GM12878 (cell line): Measurements from ENCODE around the gene OTOS. TPM values are rescaled to one million over a fixed set of nuclear protein-coding genes. Genes with fewer than 3 reads are reported as not detected.

Experiments
- ATAC-seq: fragments of 200-7000 bp; cut with Tn5 transposase; 3 replicates; pipeline ENCODE4 v1.9.1; 2020; ENCODE audit warnings: mild to moderate bottlenecking, moderate library complexity
- BruUV-seq: library from RNA; stranded (reverse); fragments of 400-500 nt; replicated peaks from 2 replicates; lab custom pipeline; 2021; lab: Mats Ljungman, UMichigan
- CTCF ChIA-PET: fragments of 300-600 bp; sonication (Branson Sonifier 250); formaldehyde crosslinking; extraction: SDS; loops from one replicate; lab custom pipeline; 2021; ENCODE audit warnings: inconsistent platforms; lab: Yijun Ruan, JAX
- POLR2A ChIA-PET: fragments of 350-600 bp; formaldehyde crosslinking; extraction: SDS; loops from one replicate; lab custom pipeline; 2021; ENCODE audit warnings: inconsistent platforms; lab: Charles Lee
- RAD21 ChIA-PET: fragments of 300-600 bp; sonication (Branson Sonifier 250); formaldehyde crosslinking; loops from one replicate; lab custom pipeline; 2023; ENCODE audit warnings: antibody characterized with exemption; ENCODE audit not compliant: unreplicated experiment; lab: Charles Lee
- SMC1A ChIA-PET: fragments of 300-600 bp; sonication (Branson Sonifier 250); formaldehyde crosslinking; loops from one replicate; lab custom pipeline; 2023; ENCODE audit not compliant: unreplicated experiment, uncharacterized antibody; lab: Charles Lee
- DNase-seq: peaks from one replicate; pipeline ENCODE4 v3.0.0-alpha.2; 2011; ENCODE audit warnings: low read depth, low spot score
- FAIRE-seq: peaks from 3 replicates; lab custom pipeline; 2011; peaks lifted over from hg19 to GRCh38; lab: Jason Lieb, UNC
- H2AFZ ChIP-seq: 2 replicates; pipeline ENCODE4 v1.6.0; 2011; ENCODE audit warnings: low read depth, low read length, control low read depth; ENCODE audit not compliant: control insufficient read depth
- H3K27ac ChIP-seq: 2 replicates; pipeline ENCODE4 v1.5.1; 2011; ENCODE audit warnings: control low read depth; ENCODE audit not compliant: control insufficient read depth, insufficient read depth
- H3K27me3 ChIP-seq, 2 experiments: replicated peaks in 1 of 2; 2 replicates each; pipeline versions ENCODE4 v1.6.0 to v1.6.1; 2011; ENCODE audit warnings: low read length in 1 of 2; ENCODE audit not compliant: control insufficient read depth in 2 of 2, insufficient read depth in 2 of 2
- H3K36me3 ChIP-seq, 2 experiments: 2 replicates each; pipeline ENCODE4 v1.5.1; 2011; ENCODE audit warnings: low read length in 1 of 2; ENCODE audit not compliant: control insufficient read depth in 2 of 2, insufficient read depth in 2 of 2
- H3K4me1 ChIP-seq: 2 replicates; pipeline ENCODE4 v1.6.1; 2011; ENCODE audit warnings: mild to moderate bottlenecking, low read length, moderate library complexity, mixed read lengths; ENCODE audit not compliant: control insufficient read depth, insufficient read depth
- H3K4me2 ChIP-seq: 2 replicates; pipeline ENCODE4 v1.6.0; 2011; ENCODE audit warnings: control low read depth; ENCODE audit not compliant: control insufficient read depth, insufficient read depth
- H3K4me3 ChIP-seq: fragments of 200-600 bp; sonication (generic); 2 replicates; pipeline ENCODE4 v1.5.1; 2016
- H3K79me2 ChIP-seq: 2 replicates; pipeline ENCODE4 v1.6.0; 2011; ENCODE audit warnings: low read length; ENCODE audit not compliant: control insufficient read depth, insufficient read depth
- H3K9ac ChIP-seq: 2 replicates; pipeline ENCODE4 v1.8.0; 2011; ENCODE audit warnings: low read length, control low read depth, mixed read lengths; ENCODE audit not compliant: control insufficient read depth, insufficient read depth
- H3K9me3 ChIP-seq: replicated peaks from 3 replicates; pipeline ENCODE4 v1.5.1; 2011; ENCODE audit warnings: mild to moderate bottlenecking, low read length; ENCODE audit not compliant: control insufficient read depth, insufficient read depth
- H4K20me1 ChIP-seq: 2 replicates; pipeline ENCODE4 v1.6.0; 2011; ENCODE audit not compliant: control insufficient read depth, insufficient read depth
- CHD4 ChIP-seq: fragments of 200-600 bp; sonication (generic); IDR thresholded peaks from 2 replicates; pipeline ENCODE4 v1.6.1; 2016; ENCODE audit warnings: mild to moderate bottlenecking
- EED ChIP-seq: sonication (generic); IDR thresholded peaks from 2 replicates; pipeline ENCODE4 v1.6.1; 2016; ENCODE audit warnings: antibody characterized with exemption, low read depth
- EGR1 ChIP-seq, 2 experiments: IDR thresholded peaks; 1 replicate in 1 of 2; 2 replicates in 1 of 2; pipeline ENCODE4 v1.6.1; 2011 to 2012; ENCODE audit warnings: low read depth in 2 of 2, low read length in 2 of 2, borderline replicate concordance in 1 of 2, mild to moderate bottlenecking in 1 of 2, moderate library complexity in 1 of 2
- IRF4 ChIP-seq: IDR thresholded peaks from 2 replicates; pipeline ENCODE4 v1.6.1; 2011; ENCODE audit warnings: low read depth, low read length
- MAX ChIP-seq: IDR thresholded peaks from 2 replicates; pipeline ENCODE4 v1.6.1; 2012; ENCODE audit warnings: low read depth, low read length, improper control_type of control experiment
- MEF2B ChIP-seq: fragments of 450-650 bp; IDR thresholded peaks from 2 replicates; pipeline ENCODE4 v1.6.1; 2018; ENCODE audit warnings: mild to moderate bottlenecking, moderate library complexity; ENCODE audit not compliant: partially characterized antibody, poor library complexity, severe bottlenecking
- NFIC ChIP-seq: IDR thresholded peaks from 2 replicates; pipeline ENCODE4 v1.6.1; 2012; ENCODE audit warnings: low read depth, mild to moderate bottlenecking, inconsistent platforms, low read length, moderate library complexity
- RAD21 ChIP-seq: IDR thresholded peaks from 2 replicates; pipeline ENCODE4 v1.6.1; 2011; ENCODE audit warnings: mild to moderate bottlenecking, low read depth, low read length, moderate library complexity; ENCODE audit not compliant: insufficient read depth
- RELA ChIP-seq: fragments of 450-650 bp; IDR thresholded peaks from 2 replicates; pipeline ENCODE4 v1.8.0; 2014; ENCODE audit warnings: borderline replicate concordance; ENCODE audit not compliant: partially characterized antibody
- SMARCA5 ChIP-seq: fragments of 450-650 bp; IDR thresholded peaks from 2 replicates; pipeline ENCODE4 v1.6.1; 2017; ENCODE audit warnings: mild to moderate bottlenecking
- SREBF1 ChIP-seq: IDR thresholded peaks from 2 replicates; pipeline ENCODE4 v1.6.1; 2012; ENCODE audit warnings: mild to moderate bottlenecking, low read length
- TCF12 ChIP-seq: IDR thresholded peaks from 2 replicates; pipeline ENCODE4 v1.6.1; 2011; ENCODE audit warnings: low read depth, mild to moderate bottlenecking, low read length
- USF1 ChIP-seq: IDR thresholded peaks from 2 replicates; pipeline ENCODE4 v1.6.1; 2011; ENCODE audit warnings: borderline replicate concordance, low read depth, mild to moderate bottlenecking, moderate library complexity, mixed read lengths, low read length; ENCODE audit not compliant: insufficient read depth; ENCODE audit errors: extremely low read length
- ZBTB33 ChIP-seq: fragments of 450-650 bp; IDR thresholded peaks from 2 replicates; pipeline ENCODE4 v1.6.1; 2017; ENCODE audit warnings: mild to moderate bottlenecking
- WGBS: methylation state at CpG from one replicate; pipeline ENCODE4 v1.1.6; 2016; ENCODE audit warnings: low lambda C conversion rate; ENCODE audit not compliant: insufficient replicate concordance, insufficient coverage; ENCODE audit errors: missing lambda C conversion rate; 5-methylcytosine and 5-hydroxymethylcytosine counted together
- in situ Hi-C: fragments of 300-500 bp; cut with MboI; formaldehyde crosslinking; loops from 9 replicates; pipeline ENCODE4 v1.14.3; 2018; ENCODE audit warnings: mixed read lengths
- intact Hi-C: fragments of 100-400 bp; cut with micrococcal nuclease; formaldehyde crosslinking; loops from one replicate; pipeline ENCODE4 v1.14.2; 2022; ENCODE audit not compliant: unreplicated experiment
- polyA plus RNA-seq, 11 experiments: library from polyadenylated mRNA; depleted of rRNA in 4 of 11; unstranded in 6 of 11; stranded (reverse) in 5 of 11; fragments of >200 nt; fragmentation: Nextera tagmentation in 4 of 11; fragmentation: Illumina TruSeq in 1 of 11; extraction: Ambion mirVana in 4 of 11; extraction: Trizol in 1 of 11; gene quantifications; 1 replicate in 1 of 11; 2 replicates in 10 of 11; pipeline versions ENCODE4 v1.2.1 to v1.2.3, GENCODE V29; 2011 to 2016; ENCODE audit warnings: inconsistent platforms in 2 of 11, missing spikeins in 2 of 11, low read depth in 1 of 11
- total RNA-seq, 4 experiments: library from RNA; depleted of rRNA in 3 of 4; stranded (reverse); fragments of >200 nt in 3 of 4; fragmentation: Illumina TruSeq in 1 of 4; extraction: Trizol in 1 of 4; gene quantifications; 2 replicates each; pipeline versions ENCODE4 v1.2.1 to v1.2.3, GENCODE V29; 2013 to 2021

Gene OTOS
- total and polyA plus RNA-seq, 10 of the 15 experiments (the other 5 are each of a cell fraction or from before 2014, with no cell fraction given), result not detected

DNA sequence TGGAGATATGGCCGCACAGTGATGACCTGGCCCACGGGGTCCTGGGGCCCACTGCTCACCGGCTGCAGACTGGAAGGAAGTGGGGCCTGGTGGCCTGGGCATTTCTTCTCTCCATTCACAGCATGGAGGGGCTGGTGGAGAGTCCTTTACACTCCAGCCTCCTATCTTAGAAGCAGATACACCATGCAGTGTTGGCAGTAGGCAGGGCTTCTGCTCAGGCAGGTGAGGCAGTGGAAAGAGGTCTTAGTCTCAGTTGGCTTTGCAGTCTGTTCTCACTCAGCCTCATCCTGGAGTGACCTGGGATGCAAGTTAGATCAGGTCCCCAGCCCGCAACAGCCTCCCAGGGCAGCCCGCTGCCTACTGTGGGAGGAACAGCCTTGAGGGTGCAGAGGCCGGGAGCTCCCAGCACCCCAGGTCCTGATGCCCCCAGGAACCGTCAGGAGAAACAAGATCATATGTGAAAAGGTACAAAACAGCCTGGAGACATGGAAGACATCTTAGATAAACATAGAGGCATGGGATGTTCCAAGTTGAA lies 45.8 kb upstream of the OTOS start:
- ChIA-PET RAD21 (no interaction called here), POLR2A (no interaction called here)
- DNase-seq (no peak), FAIRE-seq (no peak), ATAC-seq (no peak)
- no peaks in the 10 kb centered on the region for H3K4me1 ChIP-seq
- no peaks in the 10 kb centered on the region for H3K79me2 ChIP-seq
- H3K4me3 ChIP-seq, result no peak overlapping the region
- peaks cover 0 to under 1% of the 10 kb centered on the region in 2 experiments; a peak in 2 of 4 replicates for H3K27me3 ChIP-seq
- in situ Hi-C loops, result no loop called here
- H2AFZ ChIP-seq, result no peak overlapping the region
- no peaks in the 10 kb centered on the region for H4K20me1 ChIP-seq
- H3K27ac ChIP-seq, result no peak overlapping the region
- H3K9ac ChIP-seq, result no peak overlapping the region
- BruUV-seq, result no TSS peak
- no peaks in the 10 kb centered on the region for H3K36me3 ChIP-seq
- 35% methylated on average over 7 of the region's 7 CpGs for WGBS
- no peak overlapping the region for H3K4me2 ChIP-seq
- no peaks in the 10 kb centered on the region; the same call in 2 of the 3 replicates for H3K9me3 ChIP-seq
- TF ChIP-seq TCF12 (no peak), RAD21 (no peak), CHD4 (no peak), SMARCA5 (no peak), USF1 (no peak), RELA (no peak), NFIC (no peak), SREBF1 (no peak), EGR1 (IDR thresholded peaks at IDR 0.05; ENCODE audit: borderline replicate concordance in 1 of 2, low read depth in 2 of 2, low read length in 2 of 2) (no peak), IRF4 (no peak), ZBTB33 (no peak), MEF2B (no peak), EED (no peak), MAX (no peak)
- TF ChIP-seq, all 136 proteins: peak for 0
- intact Hi-C loops, result no loop called here
- ChIA-PET SMC1A (no interaction called here), CTCF (no interaction called here)
